ENCODE measurements around the gene FBRSL1. TPM values are rescaled to one million over a fixed set of nuclear protein-coding genes. Genes with fewer than 3 reads are reported as not detected.

The FBRSL1 gene
- total and polyA plus RNA-seq, 11 donors: 23.0 to 88.2 (median 40.0) TPM

- peaks cover 0 to 16% (median 11%) of the 10 kb centered on the region in 12 donors for H3K4me1 ChIP-seq
- peaks cover 0 to 18% (median 5%) of the 10 kb centered on the region in 9 donors for H3K27me3 ChIP-seq
- 86 to 93% (median 89%) methylated on average over 13 to 28 of the region's 28 CpGs for WGBS, 4 donors
- no peak overlapping the region for H3K4me3 ChIP-seq
- TF ChIP-seq POLR2A (IDR thresholded peaks at IDR 0.05) (no peak), CTCF (IDR thresholded peaks at IDR 0.05) (no peak)
- no peaks in the 10 kb centered on the region for H3K36me3 ChIP-seq
- H3K27ac ChIP-seq: no peak overlapping the region
- H3K9me3 ChIP-seq: no peaks in the 10 kb centered on the region
- DNase-seq (peak in 2 of 5 donors; percentile 16 to 24), ATAC-seq (no peak)
- intact Hi-C loops (cut with DNase I): no loop called here
Observed at GRCh38 chr12:132484183-132484890, 5.6 kb upstream of the FBRSL1 start.

- H3K4me3 ChIP-seq: no peak overlapping the region
- no peaks in the 10 kb centered on the region for H3K9me3 ChIP-seq
- ATAC-seq (no peak), DNase-seq (peak in 2 of 5 donors; percentile 27 to 55)
- no peaks in the 10 kb centered on the region for H3K36me3 ChIP-seq
- intact Hi-C loops (cut with DNase I): no loop called here
- no peak for TF ChIP-seq CTCF (IDR thresholded peaks at IDR 0.05)
- no peak for TF ChIP-seq POLR2A (IDR thresholded peaks at IDR 0.05)
- peaks cover 0 to 18% (median 5%) of the 10 kb centered on the region in 9 donors for H3K27me3 ChIP-seq
- H3K4me1 ChIP-seq: peaks cover 0 to 17% (median 12%) of the 10 kb centered on the region in 12 donors
- no peak overlapping the region for H3K27ac ChIP-seq
- 63 to 77% (median 68%) methylated on average over 8 to 16 of the region's 16 CpGs for WGBS, 4 donors
Observed at GRCh38 chr12:132484891-132485441, 5.0 kb upstream of the FBRSL1 start.

GRCh38 chr12:132485619-132486018 is 4.3 kb upstream of the FBRSL1 start:
- intact Hi-C loops (cut with DNase I): no loop called here
- H3K27me3 ChIP-seq: peaks cover 0 to 17% (median 0%) of the 10 kb centered on the region in 9 donors
- no peaks in the 10 kb centered on the region for H3K9me3 ChIP-seq
- no peaks in the 10 kb centered on the region for H3K36me3 ChIP-seq
- DNase-seq (peak in 2 of 5 donors; percentile 7 to 16), ATAC-seq (no peak)
- no peak overlapping the region for H3K27ac ChIP-seq
- peaks cover 0 to 17% (median 12%) of the 10 kb centered on the region in 12 donors for H3K4me1 ChIP-seq
- TF ChIP-seq CTCF (IDR thresholded peaks at IDR 0.05): no peak
- WGBS, 4 donors: 93 to 97% (median 96%) methylated on average over 8 of the region's 8 CpGs
- H3K4me3 ChIP-seq: no peak overlapping the region

- Histone ChIP-seq H3K4me1 (peaks cover 0 to 21% (median 14%) of the 10 kb centered on the region in 12 donors), H3K27ac (no peak overlapping the region), H3K36me3 (no peaks in the 10 kb centered on the region), H3K4me3 (no peak overlapping the region), H3K9me3 (no peaks in the 10 kb centered on the region), H3K27me3 (peaks cover 0 to 12% (median 0%) of the 10 kb centered on the region in 9 donors)
- WGBS, 4 donors: 67 to 77% (median 72%) methylated on average over 8 of the region's 8 CpGs
- no peak for TF ChIP-seq POLR2A (IDR thresholded peaks at IDR 0.05)
- TF ChIP-seq CTCF (IDR thresholded peaks at IDR 0.05): no peak
- intact Hi-C loops (cut with DNase I): no loop called here
- ATAC-seq: no peak
- peak in 2 of 5 donors; percentile 15 to 56 for DNase-seq
Observed at GRCh38 chr12:132486168-132486567, 3.8 kb upstream of the FBRSL1 start.

Measured in heart left ventricle (tissue), 16 donors.